IMR-90 (cell line): ENCODE results near the gene RIN1. TPM values are rescaled to one million over a fixed set of nuclear protein-coding genes. Genes with fewer than 3 reads are reported as not detected.

Experiments used
- ATAC-seq: fragments of 200-7000 bp; cut with Tn5 transposase; 2 replicates; pipeline ENCODE4 v1.9.1; 2020; ENCODE audit warnings: low read depth, mild to moderate bottlenecking, moderate library complexity
- BruUV-seq: library from RNA; stranded (reverse); fragments of 400-500 nt; replicated peaks from 2 replicates; lab custom pipeline; 2021; lab: Mats Ljungman, UMichigan
- CTCF ChIA-PET: fragments of 300-600 bp; formaldehyde crosslinking; extraction: SDS; loops from one replicate; lab custom pipeline; 2021; ENCODE audit warnings: antibody characterized with exemption; lab: Yijun Ruan, JAX
- POLR2A ChIA-PET: fragments of 300-600 bp; sonication (Branson Sonifier 250); formaldehyde crosslinking; loops from one replicate; lab custom pipeline; 2022; ENCODE audit warnings: antibody characterized with exemption; ENCODE audit not compliant: unreplicated experiment; lab: Charles Lee
- DNase-seq: peaks from one replicate; pipeline ENCODE4 v3.0.0; 2013
- H2AFZ ChIP-seq: replicated peaks from 2 replicates; pipeline ENCODE3; 2013; ENCODE audit warnings: low read length, mild to moderate bottlenecking; ENCODE audit not compliant: poor library complexity
- H2AK5ac ChIP-seq: 2 replicates; pipeline ENCODE4 v1.6.1; 2013; ENCODE audit warnings: low read depth, low read length, inconsistent platforms
- H2AK9ac ChIP-seq: replicated peaks from 2 replicates; pipeline ENCODE3; 2013; ENCODE audit warnings: mild to moderate bottlenecking, low read depth, low read length, moderate library complexity; ENCODE audit not compliant: poor library complexity
- H2BK120ac ChIP-seq: 2 replicates; pipeline ENCODE4 v1.6.1; 2013; ENCODE audit warnings: low read depth, low read length, inconsistent platforms
- H2BK15ac ChIP-seq: 3 replicates; pipeline ENCODE4 v1.6.1; 2013; ENCODE audit warnings: low read depth, low read length, inconsistent platforms
- H2BK20ac ChIP-seq: 2 replicates; pipeline ENCODE4 v1.6.1; 2013; ENCODE audit warnings: low read depth, mild to moderate bottlenecking, inconsistent platforms, low read length, moderate library complexity
- H2BK5ac ChIP-seq: 2 replicates; pipeline ENCODE4 v1.6.1; 2013; ENCODE audit warnings: mild to moderate bottlenecking, low read depth, low read length, inconsistent platforms; ENCODE audit not compliant: poor library complexity, severe bottlenecking
- H3K14ac ChIP-seq: replicated peaks from 2 replicates; pipeline ENCODE4 v1.6.1; 2013; ENCODE audit warnings: low read depth, low read length, inconsistent platforms
- H3K18ac ChIP-seq: 2 replicates; pipeline ENCODE4 v1.6.1; 2013; ENCODE audit warnings: low read depth, low read length, control low read depth
- H3K23ac ChIP-seq: 2 replicates; pipeline ENCODE4 v1.6.1; 2013; ENCODE audit warnings: low read depth, low read length, inconsistent platforms
- H3K27ac ChIP-seq: 2 replicates; pipeline ENCODE4 v1.5.1; 2013; ENCODE audit warnings: mild to moderate bottlenecking, control low read depth, low read length; ENCODE audit not compliant: insufficient read depth
- H3K27me3 ChIP-seq: 2 replicates; pipeline ENCODE4 v1.6.1; 2013; ENCODE audit warnings: low read length; ENCODE audit not compliant: control insufficient read depth, insufficient read depth
- H3K36me3 ChIP-seq: 2 replicates; pipeline ENCODE4 v1.6.1; 2013; ENCODE audit warnings: low read length, mixed read lengths; ENCODE audit not compliant: control insufficient read depth, insufficient read depth
- H3K4ac ChIP-seq: 2 replicates; pipeline ENCODE4 v1.6.1; 2013; ENCODE audit warnings: low read depth, low read length, inconsistent platforms
- H3K4me1 ChIP-seq: 2 replicates; pipeline ENCODE4 v1.6.1; 2013; ENCODE audit warnings: low read length, mixed read lengths; ENCODE audit not compliant: control insufficient read depth, insufficient read depth
- H3K4me2 ChIP-seq: 2 replicates; pipeline ENCODE4 v1.6.1; 2013; ENCODE audit warnings: low read depth, mild to moderate bottlenecking, control low read depth, low read length, moderate library complexity
- H3K4me3 ChIP-seq: 2 replicates; pipeline ENCODE4 v1.5.1; 2013; ENCODE audit warnings: low read depth, mild to moderate bottlenecking, control low read depth, low read length, moderate library complexity; ENCODE audit not compliant: insufficient read depth
- H3K56ac ChIP-seq: 2 replicates; pipeline ENCODE4 v1.6.1; 2013; ENCODE audit warnings: low read length, inconsistent platforms; ENCODE audit not compliant: insufficient read depth; ENCODE audit errors: extremely low read depth
- H3K79me1 ChIP-seq, 2 experiments: 2 replicates each; pipeline ENCODE4 v1.6.1; 2013; ENCODE audit warnings: low read length in 2 of 2, inconsistent platforms in 1 of 2, low read depth in 1 of 2
- H3K9ac ChIP-seq: 2 replicates; pipeline ENCODE4 v1.6.1; 2013; ENCODE audit warnings: low read depth, low read length, control low read depth
- H3K9me1 ChIP-seq: 2 replicates; pipeline ENCODE4 v1.6.1; 2013; ENCODE audit warnings: low read length, inconsistent platforms; ENCODE audit not compliant: insufficient read depth
- H3K9me3 ChIP-seq: 2 replicates; pipeline ENCODE4 v1.6.1; 2013; ENCODE audit warnings: low read length; ENCODE audit not compliant: control insufficient read depth, insufficient read depth
- H4K20me1 ChIP-seq: 2 replicates; pipeline ENCODE4 v1.6.1; 2013; ENCODE audit warnings: low read length, inconsistent platforms; ENCODE audit not compliant: insufficient read depth
- H4K5ac ChIP-seq: 2 replicates; pipeline ENCODE4 v1.6.1; 2013; ENCODE audit warnings: mild to moderate bottlenecking, low read depth, low read length, control low read depth
- H4K8ac ChIP-seq, 2 experiments: 2 replicates each; pipeline ENCODE4 v1.6.1; 2013; ENCODE audit warnings: low read depth in 2 of 2, low read length in 2 of 2, control low read depth in 1 of 2, inconsistent platforms in 1 of 2
- H4K91ac ChIP-seq: 2 replicates; pipeline ENCODE4 v1.6.1; 2013; ENCODE audit warnings: low read depth, low read length, inconsistent platforms; ENCODE audit not compliant: insufficient read depth
- CHD1 ChIP-seq: IDR thresholded peaks from 2 replicates; pipeline ENCODE4 v1.6.1; 2012; ENCODE audit warnings: low read depth, low read length, improper control_type of control experiment
- CTCF ChIP-seq: conservative IDR thresholded peaks from 2 replicates; pipeline ENCODE4 v1.5.1; 2012; ENCODE audit warnings: mild to moderate bottlenecking, low read depth, low read length, improper control_type of control experiment
- MAFK ChIP-seq: IDR thresholded peaks from 2 replicates; pipeline ENCODE4 v1.6.1; 2012; ENCODE audit warnings: low read depth, low read length, improper control_type of control experiment
- NFE2L2 ChIP-seq: fragments of 150-350 bp; IDR thresholded peaks from 2 replicates; pipeline ENCODE4 v1.6.1; 2016; ENCODE audit warnings: low read depth, mild to moderate bottlenecking, low read length
- RAD21 ChIP-seq: IDR thresholded peaks from 2 replicates; pipeline ENCODE4 v1.6.1; 2012; ENCODE audit warnings: low read length, improper control_type of control experiment
- RFX5 ChIP-seq: IDR thresholded peaks from 2 replicates; pipeline ENCODE4 v1.8.0; 2012; ENCODE audit warnings: low read depth, mild to moderate bottlenecking, low read length, moderate library complexity
- SMC3 ChIP-seq: fragments of 150-350 bp; IDR thresholded peaks from 2 replicates; pipeline ENCODE4 v1.6.1; 2016; ENCODE audit warnings: low read depth, mild to moderate bottlenecking, antibody characterized with exemption, low read length, moderate library complexity
- WGBS, 2 experiments: methylation state at CpG; one replicate each; pipeline versions ENCODE4 v1.1.5 to v1.1.7; 2013; ENCODE audit warnings: missing lambda C conversion rate in 2 of 2; ENCODE audit not compliant: insufficient read length in 1 of 2; ENCODE audit errors: extremely low coverage in 2 of 2; 5-methylcytosine and 5-hydroxymethylcytosine counted together
- dilution Hi-C: fragments of 300-500 bp; cut with HindIII; formaldehyde crosslinking; loops from one replicate; pipeline ENCODE4 v1.14.3; 2018; ENCODE audit warnings: low sequenced_read_pairs; ENCODE audit not compliant: unreplicated experiment
- in situ Hi-C: fragments of 300-500 bp; cut with MboI; formaldehyde crosslinking; loops from 3 replicates; pipeline ENCODE4 v1.14.3; 2019; ENCODE audit warnings: low sequenced_read_pairs, inconsistent platforms, mixed read lengths
- intact Hi-C: fragments of 100-400 bp; cut with micrococcal nuclease; formaldehyde crosslinking; loops from 2 replicates; pipeline ENCODE4 v1.10.0; 2022
- polyA plus RNA-seq, 3 experiments: library from polyadenylated mRNA; depleted of rRNA; stranded (reverse); fragments of >200 nt; gene quantifications; 2 replicates each; pipeline ENCODE4 v1.2.3, GENCODE V29; 2012; ENCODE audit warnings: low replicate concordance in 1 of 3
- total RNA-seq: library from RNA; depleted of rRNA; stranded (reverse); fragments of >200 nt; gene quantifications from 2 replicates; pipeline ENCODE4 v1.2.3, GENCODE V29; 2012

The RIN1 gene
- total and polyA plus RNA-seq, 2 of the 4 experiments (the other 2 are of a cell fraction) = 9.9 to 20.8 TPM

GRCh38 chr11:66362481-66363147 is 26.4 kb upstream of the RIN1 start:
- ATAC-seq (no peak), DNase-seq (no peak)
- Histone ChIP-seq H4K20me1 (no peaks in the 10 kb centered on the region), H3K4me2 (no peak overlapping the region), H3K27ac (no peak overlapping the region), H3K27me3 (peaks cover 2% of the 10 kb centered on the region; the same call in 1 of the 2 replicates), H2AK5ac (no peak overlapping the region), H3K56ac (no peak overlapping the region), H2AFZ (no peak overlapping the region), H3K36me3 (no peaks in the 10 kb centered on the region), H4K8ac (no peak overlapping the region), H3K4ac (no peak overlapping the region), H3K9me1 (no peaks in the 10 kb centered on the region), H4K5ac (no peak overlapping the region), H2BK5ac (no peak overlapping the region), H4K91ac (no peak overlapping the region), H2BK15ac (no peak overlapping the region), H2AK9ac (no peak overlapping the region), H3K23ac (no peak overlapping the region), H3K9ac (no peak overlapping the region), H3K4me3 (no peak overlapping the region), H3K79me1 (no peaks in the 10 kb centered on the region), H3K4me1 (no peaks in the 10 kb centered on the region), H3K18ac (no peak overlapping the region), H3K14ac (no peak overlapping the region), H2BK20ac (no peak overlapping the region), H2BK120ac (no peak overlapping the region), H3K9me3 (no peaks in the 10 kb centered on the region)
- in situ Hi-C loops (no loop called here), intact Hi-C loops (no loop called here), dilution Hi-C loops (no loop called here)
- WGBS, 2 experiments = 100% methylated on average over 1 of the region's 9 CpGs; no CpG with 5 or more reads in 1 of the 2 experiments
- POLR2A ChIA-PET = no interaction called here
- no peak for TF ChIP-seq CHD1
- no peak for TF ChIP-seq SMC3
- TF ChIP-seq NFE2L2 = no peak
- TF ChIP-seq RAD21 = no peak
- TF ChIP-seq CTCF = no peak
- no peak for TF ChIP-seq MAFK
- no peak for TF ChIP-seq RFX5
- BruUV-seq = no TSS peak
- CTCF ChIA-PET = no interaction called here
